ENCODE data around the gene C1orf50. TPM values are rescaled to one million over a fixed set of nuclear protein-coding genes. Genes with fewer than 3 reads are reported as not detected.
"Not testable (repeated sequence)": the region's sequence is repeated elsewhere in the genome, so short reads cannot be mapped to it uniquely, and the experiment has no call there.

C1orf50 gene
- 7.0 and 8.7 TPM in 2 replicates for total RNA-seq

DNA sequence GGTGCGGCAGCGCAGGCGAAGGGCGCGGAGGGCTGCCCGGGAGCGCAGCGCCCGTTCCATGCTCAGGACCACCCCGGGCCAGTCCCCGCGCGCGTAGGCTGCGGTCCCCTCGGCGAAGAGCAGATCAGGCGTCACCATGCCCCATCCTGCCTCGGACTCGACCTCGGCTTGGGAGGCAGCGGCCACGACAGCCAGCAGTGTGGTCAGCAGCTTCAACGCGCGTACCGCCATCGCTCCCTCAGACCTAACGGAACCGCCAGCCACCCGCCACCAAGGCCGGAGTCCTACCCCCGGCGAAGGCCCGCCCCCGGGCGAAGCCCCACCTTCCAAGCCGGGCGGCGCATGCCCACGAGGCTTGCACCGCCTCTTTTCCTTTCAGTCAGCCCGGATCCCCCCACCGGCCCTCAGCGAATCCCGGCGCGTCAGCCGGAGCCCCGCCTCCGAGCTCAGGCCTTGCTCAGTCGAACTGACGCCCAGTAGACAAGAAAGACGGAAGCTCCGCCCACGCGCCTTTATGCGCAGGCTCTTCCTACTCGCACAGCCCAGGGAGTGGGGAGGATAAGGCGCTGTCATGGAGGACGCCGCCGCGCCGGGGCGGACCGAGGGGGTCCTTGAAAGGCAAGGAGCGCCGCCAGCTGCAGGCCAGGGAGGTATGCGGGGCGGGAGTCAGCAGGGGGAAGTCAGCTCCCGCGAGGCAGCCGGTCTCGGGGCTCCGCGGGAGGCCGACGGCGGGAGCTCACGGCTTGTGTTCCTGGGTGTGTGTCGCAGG lies at the start of gene C1orf50, which contains the start of gene P3H1:
Gene C1orf50, plus strand, starts transcription at position 509 of the 769 bp plus-strand sequence. Its CDS starts 63 bp downstream, at position 572.
Gene P3H1, minus strand, starts transcription at position 288 of the 769 bp plus-strand sequence. Its CDS starts 57 bp downstream, at position 231.
- intact Hi-C loops (cut with micrococcal nuclease) = loop anchor here (1.0 to 5.0 kb wide), 9 partner anchors 50 to 432 kb away; partner anchors contain the start of genes CCDC30, CFAP57, EBNA1BP2 and ERMAP

DNA sequence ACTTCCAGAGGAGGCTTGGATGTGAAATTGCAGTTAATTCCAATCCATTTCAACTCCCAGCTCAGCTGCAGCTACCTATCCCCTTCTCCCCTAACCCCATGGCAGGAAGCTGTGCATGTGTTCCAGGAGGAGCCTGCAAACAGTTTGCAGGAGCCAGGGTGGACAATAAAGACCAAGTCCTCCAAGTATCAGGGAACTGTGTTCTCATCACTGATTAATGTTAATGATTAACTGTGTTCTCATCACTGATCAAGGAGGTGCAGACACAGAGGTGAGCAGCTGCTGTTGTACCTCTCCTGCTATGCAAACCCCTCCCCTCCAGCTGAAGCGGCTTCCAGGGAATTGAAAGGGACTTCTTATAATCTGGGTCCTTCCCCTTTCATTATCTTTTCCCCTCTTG lies 46.2 kb upstream of the C1orf50 start:
- intact Hi-C loops (cut with micrococcal nuclease) = no loop called here

DNA sequence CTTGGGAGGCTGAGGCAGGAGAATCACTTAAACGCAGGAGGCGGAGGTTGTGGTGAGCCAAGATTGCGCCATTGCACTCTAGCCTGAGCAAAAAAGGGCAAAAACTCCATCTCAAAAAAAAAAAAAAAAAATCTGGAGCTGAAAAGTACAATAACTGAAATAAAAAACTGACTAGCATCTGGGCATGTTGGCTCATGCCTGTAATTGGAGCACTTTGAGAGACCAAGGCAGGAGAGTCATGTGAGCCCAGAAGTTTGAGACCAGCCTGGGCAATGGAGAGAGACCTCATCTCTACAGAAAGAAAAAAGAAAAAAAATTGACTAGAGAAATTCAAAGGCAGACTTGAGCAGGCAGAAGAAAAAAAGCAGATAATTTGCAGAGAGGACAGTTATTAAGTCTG lies 45.1 kb upstream of the C1orf50 start:
- intact Hi-C loops (cut with micrococcal nuclease) = no loop called here

DNA sequence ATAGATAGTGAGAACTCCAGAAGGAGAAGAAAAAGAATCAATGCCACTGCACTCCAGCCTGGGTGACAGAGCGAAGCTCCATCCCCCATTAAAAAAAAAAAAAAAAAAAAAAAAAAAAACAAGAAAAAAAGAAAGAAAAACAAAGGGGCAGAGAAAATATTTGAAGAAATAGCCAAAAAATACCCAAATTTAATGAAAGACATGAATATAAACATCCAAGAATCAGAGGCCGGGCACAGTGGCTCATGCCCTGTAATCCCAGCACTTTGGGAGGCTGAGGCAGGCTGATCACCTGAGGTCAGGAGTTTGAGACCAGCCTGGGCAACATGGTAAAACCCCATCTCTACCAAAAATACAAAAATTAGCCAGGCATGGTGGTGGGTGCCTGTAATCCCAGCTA lies 44.6 kb upstream of the C1orf50 start:
- intact Hi-C loops (cut with micrococcal nuclease) = not testable (repeated sequence)

DNA sequence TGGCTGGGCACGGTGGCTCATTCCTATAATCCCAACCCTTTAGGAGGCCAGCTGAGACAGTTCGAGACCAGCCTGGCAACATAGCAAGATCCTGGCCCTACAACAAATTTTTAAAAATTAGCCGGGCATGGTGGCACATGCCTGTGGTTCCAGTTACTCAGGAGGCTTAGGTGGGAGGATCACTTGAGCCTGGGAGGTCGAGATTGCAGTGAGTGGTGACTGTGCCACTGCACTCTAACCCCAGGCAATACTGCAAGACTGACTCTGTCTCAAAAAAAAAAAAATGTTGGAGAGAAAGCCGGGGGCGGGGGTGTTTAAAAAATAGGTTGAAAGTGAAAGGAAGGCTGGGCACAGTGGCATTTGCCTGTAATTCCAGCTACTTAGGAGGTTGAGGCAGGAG lies 43.5 kb upstream of the C1orf50 start:
- intact Hi-C loops (cut with micrococcal nuclease) = no loop called here

DNA sequence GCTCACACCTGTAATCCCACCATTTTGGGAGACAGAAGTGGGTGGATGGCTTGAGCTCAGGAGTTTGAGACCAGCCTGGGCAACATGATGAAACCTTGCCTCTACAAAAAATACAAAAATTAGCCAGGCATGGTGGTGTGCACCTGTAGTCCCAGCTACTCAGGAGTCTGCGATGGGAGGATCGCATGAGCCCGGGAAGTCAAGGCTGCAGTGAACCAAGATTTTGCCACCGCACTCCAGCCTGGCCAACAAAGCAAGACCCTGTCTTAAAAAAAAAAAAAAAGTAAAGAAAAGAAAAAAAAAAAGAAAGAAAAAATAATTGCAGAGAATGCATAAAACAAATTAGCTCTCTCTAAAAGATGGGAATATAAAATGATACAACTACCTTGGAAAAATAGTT lies 41.2 kb upstream of the C1orf50 start:
- intact Hi-C loops (cut with micrococcal nuclease) = not testable (repeated sequence)

DNA sequence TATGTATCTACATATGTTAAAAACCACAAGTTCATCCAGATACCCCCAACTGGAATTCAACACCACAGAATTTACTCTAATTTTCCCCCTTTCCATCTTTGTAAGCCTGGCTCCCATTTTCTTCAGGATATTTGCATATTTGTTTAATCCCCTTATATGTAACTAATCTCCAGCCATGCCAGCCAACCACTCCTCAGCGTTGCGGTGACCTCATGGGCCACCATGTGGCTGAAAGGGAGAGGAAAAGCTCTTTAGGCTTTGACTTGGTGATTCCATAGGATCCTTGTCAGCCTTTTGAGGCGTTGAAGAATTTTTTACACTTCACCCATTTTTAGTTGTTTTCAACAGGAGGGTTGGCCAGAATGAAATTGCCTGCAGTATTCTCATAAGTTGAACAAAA lies 37.0 kb upstream of the C1orf50 start:
- intact Hi-C loops (cut with micrococcal nuclease) = no loop called here

DNA sequence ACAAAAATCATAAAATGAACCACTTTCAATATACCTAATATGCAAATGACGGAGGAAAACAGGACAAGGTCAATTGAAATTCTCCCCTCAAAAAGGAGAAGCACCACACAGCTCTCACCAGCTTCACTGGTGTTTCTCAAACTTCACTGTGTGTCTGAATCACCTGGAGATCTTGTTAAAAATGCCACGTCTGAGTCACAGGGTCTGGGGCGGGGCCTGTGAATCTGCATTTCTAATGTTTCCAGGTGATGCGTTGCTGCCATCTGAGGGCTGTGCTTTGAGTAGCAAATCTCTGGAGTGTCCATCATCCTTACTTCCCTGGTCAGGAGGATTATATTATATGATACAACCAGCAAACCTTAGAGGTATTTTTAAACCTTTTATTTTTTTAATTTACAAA lies 36.1 kb upstream of the C1orf50 start:
- intact Hi-C loops (cut with micrococcal nuclease) = no loop called here

DNA sequence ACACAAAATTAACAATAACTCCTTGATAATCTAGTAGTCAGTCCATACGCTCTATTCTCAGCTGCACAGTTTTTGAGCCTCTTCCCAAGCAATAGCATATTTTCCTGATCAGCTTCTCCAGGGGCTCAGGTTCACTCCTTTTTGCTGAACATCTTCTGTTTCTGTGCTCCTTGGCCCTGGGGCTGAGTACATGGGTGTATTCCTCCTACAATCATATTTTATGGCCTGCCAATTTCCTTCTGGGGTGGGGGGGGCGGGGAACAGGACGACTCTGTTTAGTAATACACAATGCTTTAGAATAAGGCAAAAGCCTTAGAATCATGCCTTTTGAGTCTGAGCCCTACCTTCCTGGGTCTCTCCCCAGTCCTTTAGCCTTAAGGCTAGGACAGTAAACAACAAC lies 35.5 kb upstream of the C1orf50 start:
- intact Hi-C loops (cut with micrococcal nuclease) = no loop called here

DNA sequence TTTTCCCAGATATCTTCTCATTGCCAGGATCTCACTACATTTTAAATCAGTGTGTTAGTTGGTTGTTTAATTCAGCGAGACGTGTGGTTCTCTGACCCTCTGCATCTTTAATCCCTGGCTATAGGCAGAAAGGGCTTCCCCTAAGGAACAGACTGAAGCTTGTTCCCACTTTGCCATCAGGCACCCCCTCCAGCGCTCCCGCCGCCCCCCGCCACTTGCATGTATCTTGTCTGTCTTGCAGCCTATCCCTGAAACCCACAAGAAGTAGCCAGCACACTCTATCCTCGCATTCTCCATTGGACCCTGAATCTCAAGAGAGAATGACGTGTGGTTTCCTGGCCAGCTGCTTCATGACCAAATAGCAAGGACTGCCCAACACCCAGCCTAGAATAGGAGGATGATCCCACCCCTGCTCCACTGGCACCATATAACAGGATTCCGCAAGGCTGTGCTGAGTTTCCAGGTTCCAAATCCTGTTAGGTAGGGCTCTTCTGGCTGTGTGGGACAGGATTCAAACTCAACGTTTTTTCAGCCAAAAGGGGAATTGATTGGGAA lies 34.8 kb upstream of the C1orf50 start:
- intact Hi-C loops (cut with micrococcal nuclease) = no loop called here

DNA sequence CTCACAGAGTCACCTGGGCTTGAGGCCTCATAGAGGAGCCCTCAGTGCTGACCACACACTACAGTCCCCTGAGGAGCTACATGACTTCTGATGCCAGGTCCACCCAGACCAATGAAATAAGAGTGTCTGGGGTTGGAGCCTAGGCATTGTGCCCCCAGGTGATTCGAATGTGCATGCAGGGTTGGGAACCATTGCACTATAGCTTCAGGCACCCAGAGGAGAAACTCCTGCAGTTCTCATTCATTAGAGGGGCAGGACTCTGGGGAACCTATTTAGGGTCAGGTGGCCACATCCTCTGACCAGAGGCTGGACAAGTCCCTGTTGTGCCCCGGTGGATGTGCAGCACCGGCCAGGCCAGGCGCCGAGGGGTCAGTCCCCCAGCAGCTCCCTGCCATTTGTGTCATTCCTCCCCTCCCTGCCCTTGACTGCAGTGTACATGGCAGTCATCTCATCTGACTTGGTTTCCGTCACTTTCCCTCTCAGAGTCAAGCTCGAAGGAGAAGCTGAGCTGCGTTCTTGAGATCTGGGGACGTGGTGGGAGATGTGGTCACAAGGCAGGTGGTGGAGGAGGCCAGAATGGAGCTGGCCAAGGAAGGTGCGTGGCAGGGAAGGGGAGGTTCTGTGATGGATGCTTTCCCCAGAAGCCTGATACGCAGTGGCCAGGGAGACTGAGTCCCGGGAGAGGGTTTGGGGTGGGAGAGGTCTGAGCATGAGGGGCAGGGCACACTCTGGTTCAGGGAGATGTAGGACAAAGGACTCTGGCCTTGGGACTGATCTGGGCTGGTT lies 33.4 kb upstream of the C1orf50 start:
- intact Hi-C loops (cut with micrococcal nuclease) = no loop called here

DNA sequence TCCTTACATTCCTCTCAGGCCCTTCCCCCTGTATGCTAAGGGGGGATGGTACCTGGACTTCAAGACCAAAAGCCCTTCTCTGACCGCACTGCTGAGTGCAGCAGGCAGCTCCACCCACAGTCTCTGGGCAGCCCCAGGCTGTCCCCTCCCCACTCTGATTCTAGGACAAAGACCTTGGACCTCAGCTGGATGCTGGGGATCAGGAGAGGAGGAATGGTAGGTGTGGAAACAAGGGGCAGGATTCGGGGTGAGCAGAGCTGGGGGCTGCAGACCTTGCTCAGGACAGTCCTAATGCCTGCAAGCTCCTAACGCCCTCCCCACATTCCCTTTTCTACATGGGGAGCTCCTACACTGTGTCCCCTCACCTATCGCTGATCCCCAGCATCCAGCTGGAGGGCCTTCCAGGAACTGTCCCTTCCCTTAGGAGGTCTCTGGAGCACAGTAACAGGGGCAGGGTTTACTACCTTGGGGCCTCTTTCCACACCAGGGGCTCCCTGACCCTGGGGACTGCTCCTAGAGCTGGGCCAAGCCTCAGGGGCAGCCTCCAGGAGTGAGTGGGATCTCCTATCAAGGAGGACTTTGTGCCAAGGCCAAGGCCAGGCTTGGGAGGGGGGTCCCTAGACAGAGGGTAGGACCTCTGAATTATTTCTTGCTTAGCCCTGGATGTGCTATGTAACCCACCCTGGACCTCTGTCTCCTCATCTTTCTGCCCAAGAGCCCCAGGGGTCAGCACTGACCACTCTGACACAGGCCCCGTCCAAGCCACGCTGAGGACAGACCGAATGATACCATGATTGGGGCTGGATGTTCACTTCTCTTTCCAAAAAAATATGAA lies 32.6 kb upstream of the C1orf50 start:
- intact Hi-C loops (cut with micrococcal nuclease) = no loop called here

DNA sequence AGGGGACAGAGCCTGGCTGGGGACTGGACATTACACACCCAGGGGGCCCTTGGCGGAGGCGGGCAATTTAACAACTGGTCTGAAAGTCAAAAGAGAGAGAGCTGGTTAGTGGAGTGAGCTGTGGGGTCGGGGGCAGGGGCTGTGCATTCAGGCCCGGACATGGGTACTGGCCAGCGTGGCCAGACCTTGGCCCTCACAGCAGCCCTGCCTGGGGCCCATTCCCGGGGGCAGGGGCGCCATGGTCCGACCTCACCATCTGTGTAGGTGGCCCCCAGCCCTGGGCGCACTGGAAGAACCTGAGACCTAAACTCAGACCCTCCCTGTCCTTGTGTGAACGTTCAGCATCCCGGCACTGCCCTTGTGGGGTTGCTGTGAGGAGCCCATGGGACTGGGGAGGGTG lies 32.0 kb upstream of the C1orf50 start:
- intact Hi-C loops (cut with micrococcal nuclease) = no loop called here

DNA sequence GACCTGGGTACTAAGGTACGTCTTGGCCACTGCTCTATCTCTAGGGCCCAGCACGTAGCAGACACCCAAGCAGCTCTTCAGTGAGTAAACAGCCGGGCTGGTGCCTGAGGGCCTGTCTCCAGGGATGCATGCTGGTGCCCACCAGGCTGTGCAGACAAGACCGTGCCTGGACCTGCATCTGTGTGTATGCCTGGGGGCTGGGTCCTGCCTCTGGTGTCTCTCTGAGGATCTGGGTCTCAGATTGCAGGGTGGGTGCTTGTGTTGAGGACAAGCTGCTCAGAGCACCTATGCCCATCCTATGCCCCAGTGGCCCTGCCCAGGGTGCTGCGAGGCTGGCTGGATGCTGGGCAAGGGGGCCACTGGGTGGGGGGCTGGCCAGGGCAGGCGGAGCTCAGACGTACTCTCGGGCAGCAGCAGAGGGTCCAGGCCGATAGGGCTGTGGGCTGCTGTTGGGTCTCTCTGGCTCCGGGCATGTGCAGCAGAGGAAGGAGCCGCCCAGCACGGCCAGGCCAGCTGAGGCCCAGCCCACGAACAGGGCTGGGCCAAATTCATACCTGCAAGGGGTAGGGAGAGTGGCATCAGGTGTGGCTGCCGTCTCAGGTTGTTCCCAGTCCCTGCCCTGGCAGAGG lies 31.5 kb upstream of the C1orf50 start:
- intact Hi-C loops (cut with micrococcal nuclease) = no loop called here

DNA sequence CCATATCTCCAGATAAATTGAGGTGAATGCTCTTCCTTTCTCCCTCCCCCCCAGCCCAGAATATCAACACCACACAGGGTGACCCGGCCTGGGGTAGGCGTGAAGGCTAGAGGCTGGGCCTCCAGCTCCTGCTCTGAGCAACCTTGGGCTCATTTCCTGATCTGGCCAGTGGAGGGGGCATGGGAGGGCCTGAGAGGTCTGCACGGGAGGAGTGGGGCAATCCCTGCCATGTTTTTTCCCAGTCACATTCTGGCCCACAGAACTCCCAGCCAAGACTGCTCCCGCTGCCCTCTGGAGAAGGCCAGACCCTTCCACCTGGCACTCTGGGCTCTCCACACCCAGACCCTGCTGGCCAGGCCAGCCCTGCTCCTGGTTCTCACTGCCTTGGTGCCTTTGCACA lies 30.9 kb upstream of the C1orf50 start:
- intact Hi-C loops (cut with micrococcal nuclease) = no loop called here

DNA sequence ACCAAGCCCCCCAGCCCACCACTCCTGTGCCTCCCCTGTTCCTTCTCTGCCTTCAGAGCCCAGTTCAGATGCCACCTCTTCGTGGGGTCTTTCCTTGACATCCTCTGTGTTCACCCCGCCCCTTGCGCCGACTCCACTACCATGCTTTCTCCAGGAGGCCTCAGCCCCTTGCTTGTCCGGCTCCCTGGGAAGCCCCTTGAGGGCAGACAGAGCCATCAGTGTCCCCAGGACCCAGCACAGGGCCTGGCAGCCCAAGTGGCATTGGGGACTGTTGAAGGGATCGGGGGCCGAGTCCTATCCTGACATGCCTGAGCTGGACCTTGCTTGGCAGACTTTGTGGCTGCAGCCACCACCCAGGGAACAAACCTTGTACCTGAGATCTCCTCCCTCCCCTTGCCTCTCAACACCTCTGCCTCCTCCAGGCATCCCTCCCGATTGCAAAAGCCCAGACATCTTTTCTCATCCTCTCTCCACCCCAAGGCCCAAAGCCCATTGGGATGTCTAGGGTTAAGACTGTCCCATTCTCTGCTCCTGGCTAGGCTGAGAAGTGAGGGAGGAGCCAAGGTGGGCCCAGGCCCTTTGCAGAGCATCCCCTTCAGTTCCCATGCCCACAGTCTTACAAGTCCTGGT lies 30.4 kb upstream of the C1orf50 start:
- intact Hi-C loops (cut with micrococcal nuclease) = no loop called here

DNA sequence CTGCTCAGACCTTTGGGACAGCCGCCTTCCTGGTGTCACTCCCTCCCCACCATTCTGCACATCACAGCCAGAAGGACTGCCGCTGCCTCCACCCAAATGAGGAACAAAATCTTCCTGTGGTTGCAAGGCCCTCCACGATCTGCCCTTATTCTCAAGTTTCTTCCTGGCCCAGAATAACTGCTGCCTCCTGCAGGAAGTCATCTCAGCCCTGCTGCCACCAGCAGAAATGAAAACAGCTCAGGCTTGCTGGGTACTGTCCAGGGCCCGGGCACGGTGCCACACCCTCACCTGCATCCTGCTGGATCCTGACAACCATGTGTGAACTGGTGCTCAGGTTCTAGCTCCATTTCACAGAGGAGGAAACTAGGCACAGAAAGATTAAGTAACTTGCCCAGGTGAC lies 29.8 kb upstream of the C1orf50 start:
- intact Hi-C loops (cut with micrococcal nuclease) = no loop called here

DNA sequence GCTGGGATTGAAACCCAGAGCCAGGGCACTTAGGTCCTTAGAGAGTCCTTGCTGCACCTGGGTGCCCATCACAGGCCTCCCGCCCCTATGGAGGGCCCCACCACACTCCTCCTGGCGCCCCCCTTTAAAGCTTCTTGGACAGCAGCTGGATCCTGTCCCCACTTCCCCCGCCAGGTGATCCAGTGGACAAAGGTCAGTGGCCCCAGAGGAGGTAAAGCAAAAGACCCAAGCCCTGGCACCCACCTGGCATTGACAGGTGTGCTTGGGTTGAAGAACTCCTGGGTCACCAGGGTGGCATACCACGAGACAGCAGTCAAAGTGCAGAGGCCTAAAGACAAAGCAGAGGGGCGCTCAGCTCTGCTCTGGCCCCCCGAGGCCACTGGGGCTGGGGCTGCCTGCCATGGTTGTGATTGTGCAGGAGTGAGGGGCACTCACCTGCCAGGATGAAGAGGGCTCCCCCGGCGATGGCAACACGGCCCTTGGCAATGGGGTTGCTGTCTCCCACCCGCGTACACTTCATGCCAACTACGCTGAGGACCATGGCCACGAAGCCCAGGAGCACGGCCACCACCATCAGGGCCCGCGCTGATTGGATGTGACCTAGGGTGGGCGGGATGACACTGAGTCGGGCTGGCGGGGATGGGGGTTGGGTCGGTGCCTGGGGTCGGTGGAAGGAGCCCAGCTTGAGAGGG lies 28.9 kb upstream of the C1orf50 start:
- intact Hi-C loops (cut with micrococcal nuclease) = no loop called here

DNA sequence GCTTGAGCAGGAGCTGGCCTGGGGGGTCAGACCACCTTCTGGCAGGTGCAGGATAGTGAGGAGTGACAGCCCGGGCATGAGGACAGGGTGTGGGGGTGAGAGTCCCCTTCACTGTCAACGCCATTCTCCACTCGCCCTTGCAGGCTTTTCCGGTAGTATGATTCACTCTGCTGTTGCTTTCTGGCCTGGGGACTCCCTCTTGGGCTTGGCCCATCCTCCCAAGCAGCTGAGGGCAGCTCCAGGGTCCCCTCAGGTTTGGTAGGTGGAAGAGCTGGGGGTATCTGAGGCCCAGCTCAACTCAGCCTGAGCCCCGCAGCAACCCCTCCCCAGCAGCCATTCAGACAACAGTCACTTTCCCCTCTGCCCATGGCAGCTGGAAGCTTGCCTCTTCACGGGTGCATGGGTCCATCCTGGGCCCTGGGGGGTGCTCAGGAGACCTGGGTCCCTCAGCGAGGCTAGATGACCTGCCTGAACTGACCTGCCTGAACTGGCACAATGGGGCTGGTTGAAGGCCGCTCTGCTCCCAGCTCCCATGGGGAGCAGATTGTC lies 28.3 kb upstream of the C1orf50 start:
- intact Hi-C loops (cut with micrococcal nuclease) = no loop called here
